Lower leg skin (tissue), 3 donors: ENCODE measurements around the gene WNT7A.

Experiments used
- POLR2A ChIP-seq, 2 donors: fragments of 450-650 bp; IDR thresholded peaks; one replicate each; pipeline ENCODE4 v1.6.1; 2016 to 2017; ENCODE audit warnings: antibody characterized with exemption in 2 of 2, mild to moderate bottlenecking in 1 of 2, moderate library complexity in 1 of 2
- TF ChIP-seq, protein P1 (sequence below), 3 donors: fragments of 450-650 bp; IDR thresholded peaks; one replicate each; pipeline ENCODE4 v1.5.1; 2016; ENCODE audit warnings: antibody characterized with exemption in 3 of 3, mild to moderate bottlenecking in 3 of 3, moderate library complexity in 2 of 3

DNA sequence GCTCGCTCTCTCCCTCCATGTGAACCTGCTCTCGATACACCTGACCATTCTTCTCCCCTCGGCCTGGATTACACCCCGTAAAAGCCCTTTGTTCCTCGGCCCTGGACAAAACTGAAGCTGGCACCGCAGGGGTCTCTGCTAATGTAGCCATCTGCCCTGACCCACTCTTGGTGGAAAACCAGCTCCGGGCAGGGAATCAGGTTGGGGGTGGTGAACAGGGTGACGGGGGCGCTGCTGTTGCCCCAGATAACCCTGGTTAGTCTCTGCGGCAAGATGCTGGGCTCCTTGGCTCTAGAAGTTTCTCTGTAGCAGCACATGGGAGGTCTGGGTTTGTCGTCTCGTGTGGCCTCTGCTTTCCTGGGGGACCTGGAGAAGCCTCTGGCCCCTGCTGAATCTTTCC is 86.4 kb downstream of the WNT7A start:
- TF ChIP-seq, protein P1, sequence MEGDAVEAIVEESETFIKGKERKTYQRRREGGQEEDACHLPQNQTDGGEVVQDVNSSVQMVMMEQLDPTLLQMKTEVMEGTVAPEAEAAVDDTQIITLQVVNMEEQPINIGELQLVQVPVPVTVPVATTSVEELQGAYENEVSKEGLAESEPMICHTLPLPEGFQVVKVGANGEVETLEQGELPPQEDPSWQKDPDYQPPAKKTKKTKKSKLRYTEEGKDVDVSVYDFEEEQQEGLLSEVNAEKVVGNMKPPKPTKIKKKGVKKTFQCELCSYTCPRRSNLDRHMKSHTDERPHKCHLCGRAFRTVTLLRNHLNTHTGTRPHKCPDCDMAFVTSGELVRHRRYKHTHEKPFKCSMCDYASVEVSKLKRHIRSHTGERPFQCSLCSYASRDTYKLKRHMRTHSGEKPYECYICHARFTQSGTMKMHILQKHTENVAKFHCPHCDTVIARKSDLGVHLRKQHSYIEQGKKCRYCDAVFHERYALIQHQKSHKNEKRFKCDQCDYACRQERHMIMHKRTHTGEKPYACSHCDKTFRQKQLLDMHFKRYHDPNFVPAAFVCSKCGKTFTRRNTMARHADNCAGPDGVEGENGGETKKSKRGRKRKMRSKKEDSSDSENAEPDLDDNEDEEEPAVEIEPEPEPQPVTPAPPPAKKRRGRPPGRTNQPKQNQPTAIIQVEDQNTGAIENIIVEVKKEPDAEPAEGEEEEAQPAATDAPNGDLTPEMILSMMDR (IDR thresholded peaks at IDR 0.05), result no peak
- TF ChIP-seq POLR2A (IDR thresholded peaks at IDR 0.05), result no peak
